HS-5 (cell line): ENCODE data around the gene GNG2.

Experiments
- DNase-seq: peaks from one replicate; pipeline ENCODE4 v3.0.0-alpha.2; 2012; ENCODE audit warnings: low read depth

GNG2 gene

DNA sequence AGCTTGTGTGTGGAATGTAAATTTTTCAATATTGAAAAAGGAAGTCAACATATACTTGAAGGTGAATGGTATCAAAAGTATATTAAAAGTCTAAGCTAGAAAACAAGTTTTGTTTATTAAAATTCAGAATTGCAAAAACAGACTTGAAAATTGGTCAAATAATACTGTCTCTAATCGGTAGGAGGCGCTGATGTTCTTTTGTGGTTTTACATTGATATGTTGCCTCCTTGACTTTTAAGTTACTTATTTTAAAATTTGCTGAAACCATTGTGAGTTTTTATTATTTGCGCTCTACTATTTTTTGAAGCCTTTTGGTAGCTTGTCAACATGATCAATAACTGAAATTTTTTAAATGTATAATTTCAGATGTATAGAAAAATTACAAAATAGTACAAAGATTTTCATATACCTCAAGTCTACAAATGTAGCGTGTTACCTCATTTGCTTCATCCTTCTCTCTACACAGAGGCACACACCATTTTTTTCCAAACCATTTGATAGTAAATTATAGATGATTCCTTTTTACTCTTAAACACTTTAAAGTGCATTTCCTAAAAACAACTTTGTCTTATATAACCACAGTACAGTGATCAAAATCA, 135.8 kb downstream of the GNG2 start:
- no peak for DNase-seq

DNA sequence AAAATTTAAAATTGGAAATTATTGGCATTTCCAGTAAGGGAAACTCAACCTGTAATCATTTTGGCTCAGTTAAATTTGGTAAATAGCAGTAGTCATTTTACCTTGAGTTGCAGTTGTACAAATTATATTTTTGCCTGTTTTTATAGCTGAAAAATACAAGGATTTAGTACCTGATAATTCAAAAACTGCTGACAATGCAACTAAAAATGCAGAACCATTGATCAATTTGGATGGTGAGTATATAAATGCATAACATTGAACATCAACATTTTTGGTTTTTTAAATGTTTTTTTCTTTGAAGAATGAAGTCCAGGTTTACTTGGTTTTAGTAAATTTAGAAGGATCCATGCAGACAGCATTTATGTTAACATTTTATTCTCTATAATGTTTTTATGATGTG, 137.9 kb downstream of the GNG2 start:
- DNase-seq = no peak

DNA sequence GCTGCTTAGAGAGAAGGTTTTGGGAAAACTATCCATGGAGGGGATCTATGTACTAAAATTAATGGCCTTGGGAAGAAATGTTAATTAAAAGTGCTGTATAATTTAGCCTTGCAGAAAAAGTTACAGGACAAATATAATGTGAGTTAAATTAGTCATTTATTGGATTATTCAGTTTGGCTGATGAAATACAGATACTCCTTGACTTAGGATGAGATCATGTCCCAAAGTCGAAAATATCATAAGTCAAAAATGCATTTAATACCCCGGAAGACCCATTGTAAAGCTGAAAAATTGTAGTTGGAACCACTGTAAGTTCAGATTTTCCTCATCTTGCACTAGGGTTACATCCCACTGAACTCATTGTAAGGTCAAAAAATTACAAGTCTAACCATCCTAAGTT, 138.7 kb downstream of the GNG2 start:
- DNase-seq = no peak

DNA sequence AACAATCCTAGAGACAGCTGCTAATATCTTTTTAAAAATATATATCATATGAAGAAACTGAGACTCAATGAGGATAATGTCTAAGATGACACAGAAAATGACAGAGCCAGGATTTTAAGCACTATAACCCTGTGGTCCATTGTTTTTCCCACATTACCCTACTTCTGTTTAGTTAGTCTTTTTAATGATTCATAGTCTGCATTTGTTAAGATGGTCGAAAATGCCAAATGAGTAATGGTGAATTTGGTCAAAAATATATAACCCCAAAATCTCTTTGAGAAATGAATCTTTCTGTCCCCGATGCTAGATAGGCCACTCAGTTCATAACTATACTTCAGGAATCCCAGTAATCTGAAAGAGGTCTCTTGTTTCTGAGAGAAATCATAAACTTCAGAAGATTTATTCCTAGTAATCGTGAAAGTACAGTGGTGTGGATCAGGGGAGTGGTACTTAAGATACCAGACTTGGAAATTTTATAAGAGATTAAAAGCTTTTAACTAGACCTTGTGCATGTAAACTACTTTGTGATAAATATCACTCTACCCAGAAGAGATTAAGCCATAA, 139.7 kb downstream of the GNG2 start:
- DNase-seq = no peak

DNA sequence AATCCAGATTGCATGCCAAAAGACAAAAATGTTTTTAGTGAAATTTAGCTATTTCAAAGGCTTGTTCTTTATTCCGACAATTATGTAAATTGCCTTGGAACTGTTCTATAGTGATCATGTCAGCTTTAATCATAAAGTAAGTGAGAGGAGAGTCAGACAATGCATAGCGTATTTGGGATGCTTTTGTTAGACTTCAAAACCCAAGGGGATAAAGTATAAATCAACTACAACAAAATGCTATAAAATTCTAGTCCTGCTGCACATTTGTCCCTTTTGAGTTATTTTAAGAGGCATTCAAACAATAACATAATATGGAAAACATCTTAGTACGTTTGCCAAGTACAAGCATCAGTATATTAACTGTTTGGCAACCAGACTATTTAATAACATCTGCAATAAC, 140.3 kb downstream of the GNG2 start:
- no peak for DNase-seq

DNA sequence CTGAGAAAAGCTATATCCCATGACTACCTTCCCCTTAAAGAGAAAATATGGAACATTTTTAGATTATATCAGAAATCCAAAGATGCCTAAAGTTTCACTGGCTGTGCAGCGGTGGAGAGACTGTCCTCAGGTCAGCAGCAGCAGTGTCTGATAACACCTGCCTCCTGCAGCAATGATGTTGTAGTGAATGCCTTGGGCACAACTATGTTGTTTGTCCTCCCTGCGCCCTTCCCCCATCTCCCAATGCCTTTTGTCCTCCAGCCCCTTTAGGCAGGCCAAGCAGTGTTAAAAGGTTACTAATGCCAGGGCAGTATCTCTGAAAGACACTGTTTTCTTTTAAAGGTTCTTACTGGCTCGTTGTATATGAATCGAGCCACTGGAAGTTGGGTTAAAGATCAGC, 142.1 kb downstream of the GNG2 start:
- DNase-seq = no peak

DNA sequence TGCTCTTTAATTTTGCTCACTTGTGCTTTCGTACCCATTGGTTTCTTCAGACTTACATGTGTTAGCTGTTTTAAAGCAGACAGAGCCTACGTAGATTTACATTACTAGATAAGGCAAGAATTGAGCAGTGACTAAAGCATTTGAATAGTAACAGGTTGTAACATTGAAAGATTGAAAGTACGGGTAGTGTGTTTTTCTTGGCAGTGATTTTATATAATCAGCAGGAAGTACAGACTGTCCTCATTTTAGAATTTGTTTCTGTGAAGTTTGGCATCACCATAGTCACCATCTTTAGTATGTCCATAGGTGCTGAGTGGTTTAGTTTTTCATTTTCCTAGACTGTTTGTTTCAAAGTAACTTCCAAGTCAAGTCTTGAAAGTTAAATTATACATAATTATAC, 142.9 kb downstream of the GNG2 start:
- DNase-seq = no peak

DNA sequence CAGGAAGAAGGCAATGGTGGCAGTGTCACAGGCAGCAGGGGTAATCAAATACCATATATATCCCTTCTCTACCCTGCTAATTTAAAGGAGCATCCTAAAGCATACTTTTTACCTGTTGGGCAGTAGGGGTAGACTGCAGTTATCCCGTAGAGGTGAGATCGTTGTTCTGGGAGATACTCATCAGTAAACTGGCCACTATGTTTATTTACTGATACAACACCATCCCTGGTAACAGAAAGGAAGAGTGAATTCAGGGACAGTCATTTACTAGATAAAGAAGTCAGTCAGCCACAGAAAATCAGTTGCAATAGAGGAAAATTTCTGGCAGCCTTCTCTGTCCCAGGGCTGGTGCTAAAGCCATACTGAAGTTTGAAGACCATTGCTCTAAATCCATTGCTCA, 145.2 kb downstream of the GNG2 start:
- DNase-seq = no peak

DNA sequence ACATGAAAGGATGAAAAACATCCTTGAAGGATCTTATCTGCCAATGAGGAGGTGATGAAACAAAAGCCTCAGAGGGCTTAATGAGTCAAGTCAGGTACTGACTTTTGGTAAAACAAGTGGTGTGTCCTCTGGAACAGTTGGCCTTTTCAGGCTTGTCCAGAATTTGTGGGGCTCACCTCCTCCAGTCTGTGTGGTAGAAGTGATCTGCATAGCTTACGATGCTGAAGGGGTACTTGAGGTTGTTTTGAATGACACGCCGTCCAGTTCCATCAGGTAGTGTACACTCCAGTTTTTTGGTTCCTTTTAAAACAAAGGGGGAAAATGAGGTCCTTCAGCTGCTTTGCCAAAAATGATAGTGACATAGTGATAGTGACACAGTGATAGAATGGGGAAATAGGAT, 145.9 kb downstream of the GNG2 start:
- DNase-seq = no peak

DNA sequence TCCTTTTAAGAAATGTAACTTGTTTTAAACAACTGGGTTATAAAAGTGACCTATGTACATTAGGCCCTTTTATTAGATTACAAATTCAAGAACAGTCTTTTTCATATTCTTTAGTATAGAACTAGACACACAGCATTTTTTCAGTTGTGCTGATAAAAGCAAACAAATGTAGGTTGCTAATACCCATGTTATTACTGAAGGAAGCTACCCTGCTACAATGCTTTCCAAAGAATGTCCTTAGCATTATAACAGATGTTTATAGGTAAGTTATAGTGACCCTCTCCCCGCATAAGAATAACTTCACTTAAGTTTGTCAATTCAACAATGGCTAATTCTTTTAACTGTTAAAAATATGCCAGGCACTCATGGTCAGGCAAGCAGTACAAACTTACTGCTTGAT, 146.8 kb downstream of the GNG2 start:
- DNase-seq = no peak

DNA sequence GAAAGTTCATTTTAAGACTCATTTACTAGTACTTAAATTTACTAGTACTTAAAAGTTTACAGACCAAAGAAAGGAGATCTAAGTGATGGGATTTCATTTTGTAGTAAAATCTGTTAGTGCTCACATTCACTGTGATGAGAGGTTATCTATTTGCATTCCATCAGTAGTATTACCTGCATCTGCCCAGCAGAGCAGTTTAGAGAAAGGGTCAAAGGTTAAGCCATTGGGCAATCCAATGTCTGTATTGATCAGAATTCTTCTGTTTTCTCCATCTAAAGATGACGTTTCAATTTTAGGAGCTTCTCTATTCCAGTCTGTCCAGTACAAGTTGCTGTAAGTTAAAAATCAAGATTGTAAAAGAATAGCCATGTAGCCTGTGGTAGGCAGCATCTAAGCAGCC, 147.2 kb downstream of the GNG2 start:
- no peak for DNase-seq

DNA sequence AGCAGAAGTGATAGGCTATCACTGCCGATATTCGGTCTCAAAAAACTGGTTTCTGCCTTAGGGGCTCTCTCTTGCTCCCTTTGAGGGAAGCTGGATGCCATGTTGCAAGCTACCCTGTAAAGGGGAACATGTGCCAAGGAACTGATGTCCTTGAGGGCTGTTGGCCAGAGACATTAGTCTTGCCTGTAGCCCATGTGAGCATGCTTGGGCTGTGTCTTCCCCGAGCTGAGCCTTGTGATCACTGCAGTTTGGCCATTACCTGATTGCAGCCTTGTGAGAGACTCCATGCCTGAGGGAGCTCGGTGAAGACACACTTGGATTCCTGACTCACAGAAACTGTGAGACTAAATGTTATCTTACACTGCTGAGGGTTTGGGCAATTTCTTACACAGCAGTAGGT, 147.7 kb downstream of the GNG2 start:
- no peak for DNase-seq

DNA sequence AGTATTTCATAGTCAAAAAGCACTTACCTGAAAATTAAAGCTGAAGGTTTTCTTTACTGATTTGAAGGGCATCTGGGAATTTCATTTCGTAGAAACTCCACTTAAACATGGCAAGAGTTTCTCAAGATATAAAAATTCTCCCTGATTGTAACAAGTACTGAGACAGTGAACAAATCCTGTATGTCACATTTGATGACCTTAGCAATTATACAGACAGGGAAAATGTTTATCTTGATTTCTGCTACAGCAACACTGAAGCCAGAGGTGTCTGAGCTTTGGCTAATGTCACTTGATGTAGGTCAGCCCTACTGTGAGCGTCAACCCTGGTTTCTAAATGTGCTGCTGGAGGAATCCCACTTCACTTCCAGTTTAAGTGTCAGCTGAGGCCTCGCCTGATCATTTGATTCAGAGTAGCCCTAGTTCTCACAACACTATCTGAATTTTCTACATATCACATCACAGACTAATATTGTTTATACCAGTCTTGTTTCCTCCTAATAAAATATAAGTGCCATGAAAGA, 149.8 kb downstream of the GNG2 start:
- DNase-seq = no peak

DNA sequence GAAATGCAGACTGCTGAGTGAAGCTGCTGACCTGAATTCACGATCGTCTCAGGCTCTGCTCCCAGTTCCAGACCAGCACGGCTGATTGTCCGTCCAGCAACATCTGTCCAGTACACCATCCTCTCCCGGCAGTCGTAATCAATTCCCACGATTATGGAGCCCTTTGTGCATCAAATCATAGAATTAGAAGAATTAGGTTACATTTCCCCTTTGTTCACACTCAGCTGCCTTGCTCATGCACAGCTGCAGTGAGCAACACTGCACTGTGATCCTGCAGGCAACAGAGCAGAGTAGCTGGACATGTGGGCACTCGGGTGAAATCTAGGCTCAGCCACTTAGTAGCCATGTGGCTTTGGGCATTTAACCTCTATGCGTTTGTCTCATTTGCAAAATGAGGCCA, 151.1 kb downstream of the GNG2 start:
- DNase-seq = no peak

DNA sequence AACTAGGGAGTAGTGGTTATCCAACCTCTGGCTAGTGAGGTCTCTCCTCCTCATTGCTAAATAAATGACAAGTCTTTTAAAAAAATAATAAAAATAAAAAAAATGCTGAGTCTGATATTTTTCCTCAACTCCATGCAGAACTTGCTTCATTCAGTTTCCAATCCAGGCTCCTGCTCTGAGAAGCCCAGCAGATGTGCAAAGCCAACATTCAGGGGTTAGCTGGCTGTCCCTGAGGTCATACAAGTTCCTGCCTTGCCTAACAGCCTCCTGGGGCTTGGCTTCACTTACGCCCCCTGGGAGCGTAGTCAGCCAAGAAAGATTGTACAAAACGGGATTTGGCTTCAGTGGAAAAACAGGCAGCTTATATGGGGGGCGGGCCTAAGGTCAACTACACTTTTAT, 152.2 kb downstream of the GNG2 start:
- no peak for DNase-seq

DNA sequence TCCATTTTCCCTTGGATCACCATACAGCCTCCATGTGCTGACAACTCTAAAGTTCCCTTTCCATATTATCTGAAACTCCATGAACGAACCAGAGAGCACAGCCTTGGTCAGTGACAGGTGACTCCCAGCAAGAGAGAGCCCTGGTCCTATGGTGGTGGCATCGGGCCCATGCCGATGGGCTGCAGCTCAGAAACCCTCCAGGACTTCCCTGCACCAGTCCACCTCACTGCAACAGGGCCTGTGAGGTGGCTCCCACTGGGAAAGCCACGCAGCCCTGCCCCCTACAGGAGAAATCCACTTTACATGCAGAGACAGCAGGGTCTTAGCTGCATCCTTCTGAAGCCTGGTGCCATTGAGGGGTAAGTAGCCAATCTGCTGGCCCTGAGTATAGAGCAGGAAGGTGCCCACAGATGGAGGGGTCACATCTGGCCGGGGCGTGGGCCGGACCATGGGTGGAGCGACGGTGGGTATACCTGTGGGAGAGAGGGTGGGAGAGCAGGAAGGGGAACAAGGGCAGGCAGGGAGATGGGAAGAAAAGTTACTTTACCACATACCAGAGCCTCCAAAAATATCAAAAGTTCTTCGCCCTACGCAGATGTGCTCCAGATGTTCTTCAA, 153.7 kb downstream of the GNG2 start:
- DNase-seq = no peak

DNA sequence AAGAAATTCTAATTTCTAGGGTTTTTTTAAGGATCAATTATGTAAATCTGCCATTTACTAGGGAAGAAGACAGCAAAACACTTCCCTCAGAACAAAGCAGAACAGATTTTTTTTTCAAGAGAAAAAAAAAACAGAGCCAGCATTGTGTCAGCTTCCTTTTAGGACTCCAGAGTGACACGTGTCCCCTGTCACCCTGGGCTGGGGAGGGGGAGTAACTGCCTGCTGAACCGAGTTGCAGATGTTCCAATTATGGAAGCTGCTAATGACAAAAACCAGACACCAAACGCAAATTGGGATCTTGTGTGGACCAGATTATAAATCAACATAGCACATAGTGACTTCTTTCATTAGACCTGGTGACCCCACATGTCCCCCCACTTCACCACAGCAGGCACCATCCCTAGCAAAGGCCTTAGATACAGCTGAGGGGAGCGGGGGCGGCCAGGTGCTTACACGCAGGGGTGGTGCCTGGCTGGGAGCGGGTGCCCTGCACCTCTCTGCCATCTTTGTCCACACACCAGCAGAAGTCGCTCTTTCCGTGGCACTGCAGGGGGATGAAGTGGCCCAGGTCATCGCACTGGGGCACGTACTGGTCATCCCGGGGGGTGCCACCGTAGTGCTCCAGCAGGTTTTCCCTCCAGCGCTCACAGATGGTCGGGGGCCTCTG, 154.3 kb downstream of the GNG2 start:
- no peak for DNase-seq

DNA sequence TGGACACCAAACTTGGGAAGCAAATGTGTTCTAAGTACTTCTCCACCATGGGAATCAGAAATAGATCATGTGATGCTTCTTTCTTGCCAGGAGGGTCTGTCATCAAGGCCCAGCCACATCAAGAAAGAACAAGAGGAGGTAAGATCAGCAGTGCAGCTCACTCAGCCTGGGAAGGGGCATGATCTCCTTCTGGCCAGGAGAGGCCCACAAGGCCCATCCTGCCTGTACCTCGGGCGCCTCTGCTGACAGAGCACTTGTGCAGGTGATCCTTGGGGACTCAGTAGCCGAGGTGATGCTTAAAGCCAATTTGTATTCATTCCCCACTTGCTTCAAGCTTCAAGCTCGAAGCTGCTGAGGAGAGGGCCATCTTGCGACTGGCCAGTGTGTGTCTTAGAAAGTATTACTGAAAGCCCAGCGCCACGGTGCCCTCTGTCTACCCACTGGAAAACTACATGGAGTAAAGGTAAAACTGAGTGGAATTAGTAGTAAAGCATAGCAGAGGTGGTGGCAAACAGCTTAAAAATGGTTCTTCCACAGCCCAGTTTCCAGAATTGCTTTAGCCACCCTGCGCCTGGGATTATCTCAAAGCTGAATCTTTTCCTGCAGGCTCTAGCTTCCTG, 155.1 kb downstream of the GNG2 start:
- no peak for DNase-seq

DNA sequence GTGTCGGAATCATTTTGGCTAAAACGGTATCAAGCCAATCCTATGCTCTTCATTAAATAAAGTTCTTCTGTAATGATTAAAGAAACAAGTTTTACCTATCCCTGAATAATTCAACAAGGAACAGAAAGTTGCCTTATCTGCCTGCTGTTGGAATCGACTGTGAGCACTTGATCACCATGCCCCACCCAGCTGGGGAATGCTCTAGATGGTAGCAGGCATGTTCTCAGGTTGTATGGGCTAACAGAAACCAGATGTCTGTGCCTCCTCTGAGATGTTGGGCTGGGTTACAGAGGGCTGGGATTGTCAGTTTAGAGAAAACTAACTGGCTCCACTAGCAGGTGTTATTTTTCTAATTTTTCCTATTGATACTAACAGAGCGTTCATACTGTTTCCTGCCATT, 157.8 kb downstream of the GNG2 start:
- no peak for DNase-seq

DNA sequence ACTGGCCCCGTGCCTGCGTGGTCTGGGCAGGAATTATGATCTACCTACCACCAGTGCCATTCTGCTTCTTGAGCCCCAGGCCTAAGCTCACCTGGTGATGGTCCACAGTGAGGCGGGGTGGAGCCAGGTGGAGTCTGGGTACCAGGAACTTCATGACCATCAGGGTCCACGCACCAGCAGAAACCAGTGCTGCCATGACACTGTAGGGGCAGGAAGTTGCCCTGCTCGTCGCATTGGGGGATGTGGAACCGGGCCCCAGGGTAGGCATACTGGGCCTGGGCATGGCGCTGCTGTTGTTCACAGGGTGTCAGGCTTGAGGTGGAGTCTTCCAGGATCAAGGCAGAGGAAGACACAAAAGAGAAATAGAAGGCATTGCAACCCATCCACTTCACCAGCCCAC, 158.6 kb downstream of the GNG2 start:
- DNase-seq = no peak
